ENCODE measurements around the gene TECPR1.

Gene TECPR1

GRCh38 chr7:98194186-98194585 lies 57.8 kb downstream of the TECPR1 start:
- Histone ChIP-seq H2AFZ (ENCODE audit: low read length) (no peak overlapping the region), H3K4me2 (ENCODE audit: low read length) (no peak overlapping the region), H4K20me1 (ENCODE audit: insufficient read depth, low read length) (no peaks in the 10 kb centered on the region), H3K9me3 (ENCODE audit: low read length) (peaks cover 6% of the 10 kb centered on the region; the same call in 1 of the 2 replicates), H3K27me3 (ENCODE audit: insufficient read depth, low read length) (no peaks in the 10 kb centered on the region), H3K4me3 (ENCODE audit: low read depth, low read length, poor library complexity, severe bottlenecking) (no peak overlapping the region), H3K4me1 (ENCODE audit: insufficient read depth, low read length, severe bottlenecking) (no peaks in the 10 kb centered on the region), H3K27ac (ENCODE audit: low read depth, low read length, poor library complexity, severe bottlenecking) (no peak overlapping the region), H3K9ac (ENCODE audit: low read length) (no peak overlapping the region), H3K36me3 (ENCODE audit: insufficient read depth, low read length) (peaks cover 67% of the 10 kb centered on the region), H3K9me2 (ENCODE audit: low read depth, low read length) (no peaks in the 10 kb centered on the region), H3F3A (ENCODE audit: insufficient read depth, low read length) (no peaks in the 10 kb centered on the region), H3K79me2 (ENCODE audit: insufficient read depth, low read length) (no peaks in the 10 kb centered on the region)
- TF ChIP-seq EZH2 (IDR thresholded peaks at IDR 0.05; ENCODE audit: borderline replicate concordance, low read length) = no peak
- TF ChIP-seq, protein P1, sequence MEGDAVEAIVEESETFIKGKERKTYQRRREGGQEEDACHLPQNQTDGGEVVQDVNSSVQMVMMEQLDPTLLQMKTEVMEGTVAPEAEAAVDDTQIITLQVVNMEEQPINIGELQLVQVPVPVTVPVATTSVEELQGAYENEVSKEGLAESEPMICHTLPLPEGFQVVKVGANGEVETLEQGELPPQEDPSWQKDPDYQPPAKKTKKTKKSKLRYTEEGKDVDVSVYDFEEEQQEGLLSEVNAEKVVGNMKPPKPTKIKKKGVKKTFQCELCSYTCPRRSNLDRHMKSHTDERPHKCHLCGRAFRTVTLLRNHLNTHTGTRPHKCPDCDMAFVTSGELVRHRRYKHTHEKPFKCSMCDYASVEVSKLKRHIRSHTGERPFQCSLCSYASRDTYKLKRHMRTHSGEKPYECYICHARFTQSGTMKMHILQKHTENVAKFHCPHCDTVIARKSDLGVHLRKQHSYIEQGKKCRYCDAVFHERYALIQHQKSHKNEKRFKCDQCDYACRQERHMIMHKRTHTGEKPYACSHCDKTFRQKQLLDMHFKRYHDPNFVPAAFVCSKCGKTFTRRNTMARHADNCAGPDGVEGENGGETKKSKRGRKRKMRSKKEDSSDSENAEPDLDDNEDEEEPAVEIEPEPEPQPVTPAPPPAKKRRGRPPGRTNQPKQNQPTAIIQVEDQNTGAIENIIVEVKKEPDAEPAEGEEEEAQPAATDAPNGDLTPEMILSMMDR (IDR thresholded peaks at IDR 0.05; ENCODE audit: low read length) = no peak

- no peaks in the 10 kb centered on the region for H4K20me1 ChIP-seq (ENCODE audit: insufficient read depth, low read length)
- H3K9me2 ChIP-seq (ENCODE audit: low read depth, low read length) = no peaks in the 10 kb centered on the region
- H3K9me3 ChIP-seq (ENCODE audit: low read length) = peaks cover 11% of the 10 kb centered on the region; the same call in 1 of the 2 replicates
- H3K27me3 ChIP-seq (ENCODE audit: insufficient read depth, low read length) = no peaks in the 10 kb centered on the region
- H3K9ac ChIP-seq (ENCODE audit: low read length) = no peak overlapping the region
- peaks cover 72% of the 10 kb centered on the region for H3K36me3 ChIP-seq (ENCODE audit: insufficient read depth, low read length)
- TF ChIP-seq, protein P1 (IDR thresholded peaks at IDR 0.05; ENCODE audit: low read length) = no peak
- no peak for TF ChIP-seq EZH2 (IDR thresholded peaks at IDR 0.05; ENCODE audit: borderline replicate concordance, low read length)
- H3K4me3 ChIP-seq (ENCODE audit: low read depth, low read length, poor library complexity, severe bottlenecking) = no peak overlapping the region
- H3K27ac ChIP-seq (ENCODE audit: low read depth, low read length, poor library complexity, severe bottlenecking) = no peak overlapping the region
- no peak overlapping the region for H2AFZ ChIP-seq (ENCODE audit: low read length)
- no peak overlapping the region for H3K4me2 ChIP-seq (ENCODE audit: low read length)
- no peaks in the 10 kb centered on the region for H3K79me2 ChIP-seq (ENCODE audit: insufficient read depth, low read length)
- no peaks in the 10 kb centered on the region for H3K4me1 ChIP-seq (ENCODE audit: insufficient read depth, low read length, severe bottlenecking)
- no peaks in the 10 kb centered on the region for H3F3A ChIP-seq (ENCODE audit: insufficient read depth, low read length)
Measured at GRCh38 chr7:98193474-98194180, 58.4 kb downstream of the TECPR1 start.

DNA sequence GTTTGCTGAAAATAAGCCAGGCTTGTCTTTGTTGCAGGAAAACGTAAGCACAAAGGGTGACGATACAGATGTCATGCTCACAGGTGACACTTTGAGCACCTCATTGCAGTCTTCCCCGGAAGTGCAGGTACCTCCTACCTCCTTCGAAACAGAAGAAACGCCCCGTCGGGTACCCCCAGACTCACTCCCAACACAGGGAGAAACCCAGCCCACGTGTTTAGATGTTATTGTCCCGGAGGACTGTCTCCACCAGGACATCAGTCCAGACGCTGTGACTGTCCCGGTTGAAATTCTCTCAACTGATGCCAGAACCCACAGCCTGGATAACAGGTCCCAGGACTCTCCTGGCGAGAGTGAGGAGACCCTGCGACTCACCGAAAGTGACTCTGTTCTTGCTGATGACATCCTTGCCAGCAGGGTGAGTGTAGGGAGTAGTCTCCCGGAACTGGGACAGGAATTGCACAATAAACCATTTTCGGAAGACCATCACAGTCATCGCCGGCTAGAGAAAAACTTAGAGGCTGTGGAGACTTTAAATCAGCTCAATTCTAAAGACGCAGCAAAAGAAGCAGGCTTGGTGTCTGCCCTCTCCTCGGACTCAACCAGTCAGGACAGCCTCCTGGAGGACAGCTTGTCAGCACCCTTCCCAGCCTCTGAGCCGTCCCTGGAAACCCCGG lies 59.1 kb downstream of the TECPR1 start:
- H3K79me2 ChIP-seq (ENCODE audit: insufficient read depth, low read length) = no peaks in the 10 kb centered on the region
- no peaks in the 10 kb centered on the region for H4K20me1 ChIP-seq (ENCODE audit: insufficient read depth, low read length)
- H3F3A ChIP-seq (ENCODE audit: insufficient read depth, low read length) = no peaks in the 10 kb centered on the region
- H3K27me3 ChIP-seq (ENCODE audit: insufficient read depth, low read length) = no peaks in the 10 kb centered on the region
- H3K9me2 ChIP-seq (ENCODE audit: low read depth, low read length) = no peaks in the 10 kb centered on the region
- no peak overlapping the region for H3K4me2 ChIP-seq (ENCODE audit: low read length)
- peaks cover 13% of the 10 kb centered on the region for H3K9me3 ChIP-seq (ENCODE audit: low read length)
- no peak overlapping the region for H3K27ac ChIP-seq (ENCODE audit: low read depth, low read length, poor library complexity, severe bottlenecking)
- H3K4me1 ChIP-seq (ENCODE audit: insufficient read depth, low read length, severe bottlenecking) = no peaks in the 10 kb centered on the region
- no peak overlapping the region for H3K4me3 ChIP-seq (ENCODE audit: low read depth, low read length, poor library complexity, severe bottlenecking)
- H3K36me3 ChIP-seq (ENCODE audit: insufficient read depth, low read length) = peaks cover 72% of the 10 kb centered on the region
- H2AFZ ChIP-seq (ENCODE audit: low read length) = no peak overlapping the region
- TF ChIP-seq, protein P1 (IDR thresholded peaks at IDR 0.05; ENCODE audit: low read length) = no peak
- TF ChIP-seq EZH2 (IDR thresholded peaks at IDR 0.05; ENCODE audit: borderline replicate concordance, low read length) = no peak
- no peak overlapping the region for H3K9ac ChIP-seq (ENCODE audit: low read length)
